GM12878 (cell line): ENCODE measurements around the gene PARP1.

ENCODE experiments used
- CREB1 ChIP-seq: IDR thresholded peaks from 2 replicates; pipeline ENCODE4 v1.6.1; 2012; ENCODE audit warnings: low read depth, mild to moderate bottlenecking, inconsistent platforms
- CTCF ChIP-seq, 3 experiments: IDR thresholded peaks in 2 of 3; conservative IDR thresholded peaks in 1 of 3; 2 replicates each; pipeline ENCODE4 v1.5.1; 2011; ENCODE audit warnings: low read depth in 3 of 3, low read length in 3 of 3, mild to moderate bottlenecking in 3 of 3, control low read depth in 2 of 3, moderate library complexity in 2 of 3, inconsistent platforms in 1 of 3, mixed read lengths in 1 of 3; ENCODE audit not compliant: control insufficient read depth in 2 of 3, insufficient read depth in 1 of 3; ENCODE audit errors: extremely low read depth in 1 of 3
- STAT1 ChIP-seq: fragments of 450-650 bp; conservative IDR thresholded peaks from 2 replicates; pipeline ENCODE4 v1.6.1; 2014; ENCODE audit warnings: antibody characterized with exemption, mild to moderate bottlenecking
- TAF1 ChIP-seq: IDR thresholded peaks from 2 replicates; pipeline ENCODE4 v1.6.1; 2011; ENCODE audit warnings: mild to moderate bottlenecking, low read depth, low read length, borderline replicate concordance
- TCF12 ChIP-seq: IDR thresholded peaks from 2 replicates; pipeline ENCODE4 v1.6.1; 2011; ENCODE audit warnings: low read depth, mild to moderate bottlenecking, low read length
- YY1 ChIP-seq: IDR thresholded peaks from 2 replicates; pipeline ENCODE4 v1.6.1; 2011; ENCODE audit warnings: low read depth, mild to moderate bottlenecking, low read length

GRCh38 chr1:226371866-226372490 lies 35.9 kb downstream of the PARP1 start:
- TF ChIP-seq CTCF (IDR thresholded peaks at IDR 0.05 in 2 of 3, conservative IDR thresholded peaks at IDR 0.05 in 1 of 3; ENCODE audit: control insufficient read depth in 2 of 3, extremely low read depth in 1 of 3, insufficient read depth in 1 of 3, low read depth in 3 of 3, low read length in 3 of 3): no peak
- TF ChIP-seq TCF12: no peak
- no peak for TF ChIP-seq STAT1
- no peak for TF ChIP-seq YY1
- TF ChIP-seq TAF1: no peak
- no peak for TF ChIP-seq CREB1
